CD14-positive monocyte (primary cell): ENCODE data around the gene KLK15. TPM values are rescaled to one million over a fixed set of nuclear protein-coding genes. Genes with fewer than 3 reads are reported as not detected.

Source experiments
- DNase-seq, 3 donors: peaks; one replicate each; pipeline ENCODE4 v3.0.0-alpha.2; 2011 to 2022
- H2AFZ ChIP-seq: 2 replicates; pipeline ENCODE4 v1.6.0; 2012; ENCODE audit warnings: mild to moderate bottlenecking, low read depth, low read length, inconsistent platforms; ENCODE audit not compliant: insufficient read depth, poor library complexity, severe bottlenecking
- H3K27ac ChIP-seq, 2 donors: 1 replicate in 1 of 2; 2 replicates in 1 of 2; pipeline ENCODE4 v1.5.1; 2012 to 2013; ENCODE audit warnings: low read length in 2 of 2, control low read depth in 1 of 2, inconsistent platforms in 1 of 2, low read depth in 1 of 2, mild to moderate bottlenecking in 1 of 2
- H3K27me3 ChIP-seq, 2 donors: one replicate each; pipeline versions ENCODE4 v1.6.0 to v1.6.1; 2011 to 2013; ENCODE audit warnings: low read length in 2 of 2; ENCODE audit not compliant: control insufficient read depth in 2 of 2, insufficient read depth in 2 of 2
- H3K36me3 ChIP-seq, 2 donors: replicated peaks in 1 of 2; 1 replicate in 1 of 2; 2 replicates in 1 of 2; pipeline versions ENCODE4 v1.5.1 to v1.6.1; 2012 to 2013; ENCODE audit warnings: low read length in 2 of 2, control low read depth in 1 of 2, inconsistent platforms in 1 of 2, mild to moderate bottlenecking in 1 of 2; ENCODE audit not compliant: insufficient read depth in 2 of 2, control insufficient read depth in 1 of 2
- H3K4me1 ChIP-seq, 2 donors: 1 replicate in 1 of 2; 2 replicates in 1 of 2; pipeline versions ENCODE4 v1.5.1 to v1.6.1; 2012 to 2013; ENCODE audit warnings: low read length in 2 of 2, control low read depth in 1 of 2, inconsistent platforms in 1 of 2, mild to moderate bottlenecking in 1 of 2, moderate library complexity in 1 of 2; ENCODE audit not compliant: insufficient read depth in 2 of 2, control insufficient read depth in 1 of 2
- H3K4me2 ChIP-seq: replicated peaks from 2 replicates; pipeline ENCODE3; 2012; ENCODE audit warnings: low read length, moderate library complexity, mild to moderate bottlenecking; ENCODE audit not compliant: poor library complexity, severe bottlenecking; ENCODE audit errors: extremely low read depth
- H3K4me3 ChIP-seq, 3 experiments: fragments of 200-600 bp in 1 of 3; sonication (generic) in 1 of 3; replicated peaks in 1 of 3; 1 replicate in 2 of 3; 2 replicates in 1 of 3; pipeline ENCODE4 v1.5.1; 2011 to 2013; ENCODE audit warnings: low read length in 3 of 3, mild to moderate bottlenecking in 3 of 3, control low read depth in 2 of 3, low read depth in 2 of 3, inconsistent platforms in 1 of 3, moderate library complexity in 1 of 3
- H3K79me2 ChIP-seq: 2 replicates; pipeline ENCODE4 v1.6.0; 2012; ENCODE audit warnings: mild to moderate bottlenecking, control low read depth, inconsistent platforms, low read length, moderate library complexity; ENCODE audit not compliant: insufficient read depth
- H3K9ac ChIP-seq: 2 replicates; pipeline ENCODE4 v1.6.0; 2017; ENCODE audit warnings: low read length, mild to moderate bottlenecking; ENCODE audit not compliant: insufficient read depth, poor library complexity, severe bottlenecking
- H3K9me3 ChIP-seq, 2 donors: replicated peaks in 1 of 2; 1 replicate in 1 of 2; 2 replicates in 1 of 2; pipeline versions ENCODE4 v1.5.1 to v1.6.1; 2012 to 2013; ENCODE audit warnings: low read length in 2 of 2, control low read depth in 1 of 2; ENCODE audit not compliant: control insufficient read depth in 1 of 2, insufficient read depth in 1 of 2
- H4K20me1 ChIP-seq: 2 replicates; pipeline ENCODE4 v1.6.0; 2012; ENCODE audit warnings: mild to moderate bottlenecking, low read length, control low read depth, moderate library complexity; ENCODE audit not compliant: insufficient read depth
- H3K27ac Mint-ChIP-seq, 7 donors: one replicate each; pipeline ENCODE4 v1.8.0; 2020; ENCODE audit warnings: mild to moderate bottlenecking in 7 of 7, mixed read lengths in 7 of 7, moderate library complexity in 6 of 7, inconsistent platforms in 2 of 7
- H3K27me3 Mint-ChIP-seq, 3 donors: one replicate each; pipeline ENCODE4 v1.8.0; 2021 to 2022; ENCODE audit warnings: low read depth in 3 of 3, mild to moderate bottlenecking in 3 of 3, mixed read lengths in 3 of 3, moderate library complexity in 3 of 3, inconsistent platforms in 1 of 3
- H3K36me3 Mint-ChIP-seq, 2 donors: one replicate each; pipeline ENCODE4 v1.8.0; 2020; ENCODE audit warnings: mixed read lengths in 2 of 2, inconsistent platforms in 1 of 2, mild to moderate bottlenecking in 1 of 2
- H3K4me1 Mint-ChIP-seq: one replicate; pipeline ENCODE4 v1.8.0; 2020; ENCODE audit warnings: mild to moderate bottlenecking, mixed read lengths
- H3K4me3 Mint-ChIP-seq, 2 donors: one replicate each; pipeline ENCODE4 v1.8.0; 2020; ENCODE audit warnings: mild to moderate bottlenecking in 2 of 2, mixed read lengths in 2 of 2, moderate library complexity in 1 of 2
- H3K9me3 Mint-ChIP-seq, 7 donors: one replicate each; pipeline ENCODE4 v1.8.0; 2020 to 2022; ENCODE audit warnings: mixed read lengths in 7 of 7, mild to moderate bottlenecking in 6 of 7, moderate library complexity in 6 of 7, inconsistent platforms in 2 of 7
- WGBS: methylation state at CpG from one replicate; pipeline ENCODE4 v1.1.5; 2013; ENCODE audit warnings: missing lambda C conversion rate; ENCODE audit not compliant: insufficient coverage; 5-methylcytosine and 5-hydroxymethylcytosine counted together
- intact Hi-C, 2 donors: fragments of 100-400 bp; cut with micrococcal nuclease; formaldehyde crosslinking; loops; one replicate each; pipeline versions ENCODE4 v1.15.0 to v1.15.1; 2023
- polyA plus RNA-seq, 3 donors: library from polyadenylated mRNA; depleted of rRNA in 1 of 3; unstranded in 2 of 3; stranded (reverse) in 1 of 3; fragments of 300-500 nt in 2 of 3; fragments of >200 nt in 1 of 3; fragmentation: Illumina TruSeq in 2 of 3; gene quantifications; 1 replicate in 2 of 3; 2 replicates in 1 of 3; pipeline ENCODE4 v1.2.3, GENCODE V29; 2012 to 2021
- TF ChIP-seq, protein P1 (sequence below): fragments of 200-600 bp; IDR thresholded peaks from one replicate; pipeline ENCODE4 v1.8.0; 2022; ENCODE audit warnings: antibody characterized with exemption, mild to moderate bottlenecking

KLK15 gene
- polyA plus RNA-seq, 3 donors, result not detected

DNA sequence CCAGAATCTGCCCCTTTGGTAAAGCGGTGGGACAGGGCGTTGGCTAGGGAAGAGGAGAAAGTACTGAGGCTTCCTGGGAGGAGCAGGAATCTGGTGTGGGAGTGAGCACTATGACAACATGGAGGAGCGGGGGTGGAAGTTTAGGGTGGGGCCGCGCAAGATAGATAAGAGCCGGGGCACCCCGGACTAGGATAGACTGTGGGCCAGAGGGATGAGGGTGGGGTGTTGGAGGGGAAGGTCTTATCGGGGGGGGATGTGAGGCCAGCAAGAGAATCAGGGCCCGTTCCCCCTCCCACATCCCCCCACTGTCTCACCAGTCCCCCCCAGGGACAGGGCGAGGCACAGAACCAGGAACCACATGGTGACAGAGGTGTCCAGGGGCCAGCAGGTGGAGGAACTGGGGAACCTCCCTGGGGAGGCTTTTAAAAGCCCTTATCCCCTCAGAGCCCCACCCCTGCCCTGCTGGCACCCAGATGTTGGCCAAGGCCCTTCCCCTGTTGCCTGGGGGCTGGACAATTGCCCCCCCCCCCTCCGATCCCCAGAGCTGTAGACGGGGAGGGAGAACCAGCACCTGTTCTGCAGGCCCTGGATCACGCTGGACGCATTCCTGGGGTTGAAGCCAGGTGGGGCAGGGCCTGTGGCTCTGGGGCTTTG, 9.9 kb downstream of the KLK15 start, which contains the start of gene KLK1:
KLK1 (minus strand) TSS at position 399 of the 654 bp plus-strand sequence; CDS start at position 360, 39 bp downstream.
- Histone ChIP-seq H3K4me3 (no peak within 1 kb of the TSS), H3K4me2 (no peak within 1 kb of the TSS), H3K36me3 (no peaks in the 10 kb centered on the region), H3K9ac (no peak within 1 kb of the TSS), H3K27ac (no peak within 1 kb of the TSS), H3K4me1 (peaks cover 13 to 18% of the 10 kb centered on the region in 2 donors), H3K9me3 (no peaks in the 10 kb centered on the region), H3K79me2 (no peaks in the 10 kb centered on the region), H3K27me3 (peaks cover 0 to 32% of the 10 kb centered on the region in 2 donors), H2AFZ (no peak within 1 kb of the TSS), H4K20me1 (no peaks in the 10 kb centered on the region)
- Mint-ChIP-seq H3K27ac (no peak within 1 kb of the TSS), H3K4me1 (peaks cover 23% of the 10 kb centered on the region), H3K4me3 (no peak within 1 kb of the TSS), H3K36me3 (peaks cover 0 to 3% of the 10 kb centered on the region in 2 donors), H3K9me3 (peaks cover 0 to 9% (median 4%) of the 10 kb centered on the region in 7 donors), H3K27me3 (peaks cover 53 to 55% (median 55%) of the 10 kb centered on the region in 3 donors)
- intact Hi-C loops, result no loop called here
- WGBS, result 90% methylated on average over 6 of the region's 14 CpGs
- DNase-seq, result no peak
- TF ChIP-seq, protein P1, sequence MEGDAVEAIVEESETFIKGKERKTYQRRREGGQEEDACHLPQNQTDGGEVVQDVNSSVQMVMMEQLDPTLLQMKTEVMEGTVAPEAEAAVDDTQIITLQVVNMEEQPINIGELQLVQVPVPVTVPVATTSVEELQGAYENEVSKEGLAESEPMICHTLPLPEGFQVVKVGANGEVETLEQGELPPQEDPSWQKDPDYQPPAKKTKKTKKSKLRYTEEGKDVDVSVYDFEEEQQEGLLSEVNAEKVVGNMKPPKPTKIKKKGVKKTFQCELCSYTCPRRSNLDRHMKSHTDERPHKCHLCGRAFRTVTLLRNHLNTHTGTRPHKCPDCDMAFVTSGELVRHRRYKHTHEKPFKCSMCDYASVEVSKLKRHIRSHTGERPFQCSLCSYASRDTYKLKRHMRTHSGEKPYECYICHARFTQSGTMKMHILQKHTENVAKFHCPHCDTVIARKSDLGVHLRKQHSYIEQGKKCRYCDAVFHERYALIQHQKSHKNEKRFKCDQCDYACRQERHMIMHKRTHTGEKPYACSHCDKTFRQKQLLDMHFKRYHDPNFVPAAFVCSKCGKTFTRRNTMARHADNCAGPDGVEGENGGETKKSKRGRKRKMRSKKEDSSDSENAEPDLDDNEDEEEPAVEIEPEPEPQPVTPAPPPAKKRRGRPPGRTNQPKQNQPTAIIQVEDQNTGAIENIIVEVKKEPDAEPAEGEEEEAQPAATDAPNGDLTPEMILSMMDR, result no peak

DNA sequence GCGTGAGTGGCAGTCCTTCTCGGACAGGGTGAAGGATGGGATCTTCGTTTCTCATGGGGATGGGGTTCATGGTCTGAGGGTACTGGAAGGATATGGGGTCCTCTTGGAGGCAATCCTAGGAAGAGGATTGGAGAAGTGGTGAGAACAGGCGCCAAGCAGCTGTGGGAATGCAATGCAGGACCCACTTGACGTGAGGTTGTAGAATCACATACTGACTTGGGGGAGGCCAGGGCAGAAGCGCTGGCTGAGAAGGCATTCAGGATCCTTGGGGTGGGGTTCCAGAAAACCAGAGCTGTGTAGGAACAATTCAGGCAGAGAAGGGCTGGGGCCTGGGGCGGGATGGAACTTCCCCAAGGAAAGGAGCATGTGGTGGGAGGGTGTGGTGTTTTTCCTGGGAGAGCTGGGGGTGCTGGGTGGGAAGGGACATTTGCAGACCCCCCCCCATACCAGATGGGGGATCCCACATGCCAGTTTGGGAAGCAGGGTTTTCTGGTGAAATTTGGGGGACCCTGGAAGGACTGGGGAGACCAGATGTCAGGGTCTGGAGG, 10.6 kb downstream of the KLK15 start:
- no peak overlapping the region for H3K4me2 ChIP-seq
- H3K4me3 ChIP-seq, result no peak overlapping the region
- intact Hi-C loops, result no loop called here
- H3K4me1 ChIP-seq, result peaks cover 21 to 26% of the 10 kb centered on the region in 2 donors
- WGBS, result 78% methylated on average over 6 of the region's 7 CpGs
- Mint-ChIP-seq H3K36me3 (peaks cover 0 to 3% of the 10 kb centered on the region in 2 donors), H3K9me3 (peaks cover 0 to 9% (median 5%) of the 10 kb centered on the region in 7 donors), H3K27me3 (peaks cover 57 to 63% (median 62%) of the 10 kb centered on the region in 3 donors), H3K27ac (peak overlapping the region in 1 of 7 donors; percentile 10), H3K4me1 (peaks cover 29% of the 10 kb centered on the region), H3K4me3 (peak overlapping the region in 1 of 2 donors; percentile 19)
- no peak for DNase-seq
- H3K36me3 ChIP-seq, result no peaks in the 10 kb centered on the region
- no peak overlapping the region for H3K27ac ChIP-seq
- H3K27me3 ChIP-seq, result peaks cover 0 to 36% of the 10 kb centered on the region in 2 donors
- H3K79me2 ChIP-seq, result no peaks in the 10 kb centered on the region
- H4K20me1 ChIP-seq, result no peaks in the 10 kb centered on the region
- H2AFZ ChIP-seq, result no peak overlapping the region
- TF ChIP-seq, protein P1, result no peak
- H3K9ac ChIP-seq, result no peak overlapping the region
- no peaks in the 10 kb centered on the region for H3K9me3 ChIP-seq
